GM18526 (cell line): ENCODE measurements around the gene CRIM1.

ENCODE experiments used
- POLR2A ChIP-seq: IDR thresholded peaks from 3 replicates; pipeline ENCODE4 v1.6.1; 2011; ENCODE audit not compliant: insufficient read length; ENCODE audit errors: extremely low read depth

Gene CRIM1

DNA sequence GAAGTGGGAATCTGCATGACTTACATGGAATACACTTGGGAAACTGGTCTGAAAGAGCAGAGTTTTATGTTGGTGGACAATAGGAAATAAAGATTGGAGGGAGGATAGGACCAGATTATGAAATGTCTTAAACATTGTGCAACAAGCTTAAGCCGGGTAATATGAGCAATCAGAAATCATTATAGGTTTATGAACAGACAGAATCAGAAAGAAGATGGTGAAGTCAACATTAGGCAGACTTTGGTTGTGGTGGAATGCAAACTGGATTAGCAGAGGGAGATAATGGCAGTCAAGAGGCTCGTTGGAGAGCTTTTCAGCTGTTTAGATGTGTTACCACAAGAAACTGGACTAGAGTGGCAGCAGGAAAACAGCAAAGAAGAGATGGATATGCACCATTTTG is 43.5 kb downstream of the CRIM1 start:
- no peak for TF ChIP-seq POLR2A

DNA sequence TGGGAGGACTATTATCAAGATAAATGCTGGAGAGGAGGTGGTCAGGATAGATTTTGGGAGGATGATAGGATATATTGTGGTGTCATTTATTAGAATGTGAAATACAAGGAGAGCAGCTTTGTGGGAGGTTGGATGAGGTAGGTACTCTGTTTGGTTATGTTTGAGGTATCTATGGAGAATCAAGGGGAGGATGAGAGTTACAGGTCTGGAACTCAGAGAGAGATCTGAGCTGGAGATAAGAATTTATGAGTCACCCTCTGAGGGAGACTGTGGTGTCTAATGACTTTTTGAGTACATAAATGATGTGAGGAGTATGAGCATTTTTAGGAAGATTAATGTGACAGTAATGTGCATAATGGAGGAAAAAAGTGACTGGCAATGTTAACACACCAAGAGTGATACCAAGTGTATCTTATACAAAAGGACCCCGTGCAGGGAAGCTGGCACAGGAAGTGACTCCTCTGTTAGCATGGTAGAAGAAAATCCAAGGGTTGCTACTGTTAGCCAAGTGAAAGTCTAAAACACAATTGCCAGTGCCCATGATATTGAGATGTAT is 48.2 kb downstream of the CRIM1 start:
- TF ChIP-seq POLR2A, result no peak

GRCh38 chr2:36404318-36404717 is 48.7 kb downstream of the CRIM1 start:
- no peak for TF ChIP-seq POLR2A

GRCh38 chr2:36404754-36405153 is 49.2 kb downstream of the CRIM1 start:
- no peak for TF ChIP-seq POLR2A

- no peak for TF ChIP-seq POLR2A
Observed at GRCh38 chr2:36405183-36405582, 49.6 kb downstream of the CRIM1 start.

DNA sequence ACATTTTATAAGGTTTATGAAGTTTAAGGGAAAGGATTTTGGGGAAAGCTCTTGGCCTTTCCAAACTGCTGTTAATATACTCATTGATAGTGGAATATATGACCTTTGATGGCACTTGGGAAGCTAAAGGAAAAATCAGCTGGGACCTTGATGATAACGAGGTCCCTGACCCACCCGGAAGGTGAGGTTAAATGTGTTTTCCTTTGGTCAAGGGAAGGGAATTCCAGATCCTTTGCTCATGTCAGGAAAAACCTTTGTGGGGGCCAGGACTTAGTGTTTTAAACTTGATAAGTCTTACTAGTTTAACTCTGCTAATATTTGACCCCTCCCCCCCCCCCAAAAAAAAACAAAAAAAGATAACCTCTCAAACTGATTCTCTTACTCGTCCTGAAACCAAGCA is 50.7 kb downstream of the CRIM1 start:
- TF ChIP-seq POLR2A, result no peak

GRCh38 chr2:36407413-36407812 is 51.8 kb downstream of the CRIM1 start:
- no peak for TF ChIP-seq POLR2A

GRCh38 chr2:36408198-36408703 is 52.7 kb downstream of the CRIM1 start:
- TF ChIP-seq POLR2A, result no peak

- no peak for TF ChIP-seq POLR2A
Observed at GRCh38 chr2:36409335-36409734, 53.8 kb downstream of the CRIM1 start.

GRCh38 chr2:36409935-36410334 is 54.4 kb downstream of the CRIM1 start:
- no peak for TF ChIP-seq POLR2A

DNA sequence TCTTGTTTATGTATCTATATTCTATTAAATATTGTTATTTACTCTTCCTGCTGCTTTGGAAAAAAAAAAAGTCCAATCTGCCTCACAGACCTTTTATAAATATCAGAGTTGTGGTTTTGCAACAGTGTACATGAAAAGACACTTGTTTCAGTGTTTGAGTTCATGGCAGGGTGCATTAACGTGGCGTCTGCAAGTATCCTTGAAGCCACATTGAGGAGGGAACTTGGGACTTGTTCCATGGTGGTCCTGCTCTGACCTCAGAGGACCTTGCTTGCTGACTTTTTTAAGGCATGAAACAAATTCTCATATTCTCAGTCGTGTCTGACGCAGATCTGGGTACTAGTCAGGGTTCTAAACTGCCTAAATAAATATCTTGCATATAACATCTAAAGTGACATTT is 55.1 kb downstream of the CRIM1 start:
- TF ChIP-seq POLR2A, result no peak

DNA sequence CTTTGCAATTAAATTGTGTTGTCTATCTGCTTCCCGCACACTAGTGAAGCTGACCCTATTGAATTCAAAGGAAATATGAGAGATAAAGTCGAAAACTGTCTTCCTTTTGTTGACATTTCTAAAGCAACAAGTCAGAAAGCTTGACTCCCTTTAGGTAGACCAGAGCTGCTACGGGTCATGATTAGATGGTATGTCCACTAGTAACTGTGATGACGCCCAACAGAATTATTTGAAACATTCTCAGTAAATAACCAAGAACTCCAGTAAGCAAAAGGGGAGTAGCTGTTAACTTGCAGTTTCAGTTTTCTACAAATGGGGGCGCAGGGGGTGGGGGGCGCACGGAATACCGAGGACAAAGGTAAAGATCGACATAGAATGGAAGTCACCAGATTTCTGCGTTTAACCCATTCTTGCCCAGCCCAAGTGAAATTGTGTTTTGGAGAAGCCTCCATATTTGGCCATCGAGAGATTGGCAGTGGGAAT is 56.4 kb downstream of the CRIM1 start:
- TF ChIP-seq POLR2A, result no peak

DNA sequence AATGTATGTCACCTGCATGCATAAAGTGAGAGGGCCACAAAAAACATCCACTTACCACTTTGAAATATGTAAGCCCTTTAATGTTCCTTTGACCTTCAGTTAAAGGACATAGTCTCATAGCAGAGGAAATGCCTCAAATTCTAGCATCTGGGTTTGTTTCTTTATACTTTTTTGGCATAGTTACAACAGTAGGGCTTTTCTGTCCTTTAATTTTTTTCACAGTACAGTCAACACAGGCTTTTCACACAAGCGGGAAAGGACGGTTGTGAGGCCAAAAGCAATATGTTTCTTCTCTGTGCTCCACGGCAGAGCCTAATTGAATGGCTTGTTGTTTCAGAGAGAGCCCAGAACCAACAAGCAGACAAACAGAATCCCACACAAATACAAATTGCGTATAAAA is 57.6 kb downstream of the CRIM1 start:
- TF ChIP-seq POLR2A, result no peak

DNA sequence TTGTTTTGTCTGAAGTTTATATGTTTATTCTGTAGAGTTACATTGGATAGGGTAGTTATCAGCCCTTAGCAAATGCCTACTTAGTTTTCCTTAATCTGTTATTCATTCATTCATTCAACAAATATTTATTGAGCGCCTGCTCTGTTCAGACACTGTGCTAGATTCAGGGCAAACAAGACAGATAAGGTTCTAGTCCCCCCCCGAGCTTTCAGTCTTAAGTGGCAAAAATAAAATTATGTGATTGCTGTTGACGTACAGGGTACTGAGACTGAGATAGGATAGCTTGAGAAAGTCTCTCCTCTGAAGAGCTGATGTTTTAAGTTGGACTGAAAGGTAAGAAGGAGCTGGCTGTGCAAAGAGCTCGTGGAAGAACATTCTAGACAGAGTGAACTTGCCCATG is 58.7 kb downstream of the CRIM1 start:
- TF ChIP-seq POLR2A, result no peak

DNA sequence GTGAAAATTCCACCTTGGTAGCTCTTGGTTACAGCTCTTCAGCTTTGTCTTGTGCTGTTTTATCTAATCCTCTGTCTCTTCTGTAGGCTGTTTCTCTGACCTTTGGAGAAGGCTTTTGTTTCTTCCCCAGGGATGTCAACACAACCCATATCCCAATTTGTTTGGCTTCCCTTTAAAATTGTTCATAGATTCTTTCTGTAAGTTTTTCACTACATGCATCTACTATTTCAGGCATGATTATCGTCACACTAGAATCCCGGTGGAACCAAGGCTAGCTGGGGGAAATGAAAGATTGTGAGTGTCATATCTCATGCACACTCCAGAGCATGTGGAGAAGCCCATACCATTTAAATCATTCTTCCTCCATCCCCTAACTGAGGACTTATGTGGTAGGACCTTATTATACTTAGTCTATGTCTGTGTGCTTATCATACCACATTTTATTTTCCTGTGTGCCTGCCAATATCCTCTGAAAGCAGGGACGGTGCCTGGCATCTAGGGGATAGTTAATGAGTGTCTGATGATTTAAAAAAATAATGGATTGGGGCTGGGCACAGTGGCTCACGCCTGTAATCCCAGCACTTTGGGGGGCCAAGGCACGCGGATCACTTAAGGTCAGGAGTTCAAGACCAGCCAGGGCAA is 59.9 kb downstream of the CRIM1 start:
- TF ChIP-seq POLR2A, result no peak

DNA sequence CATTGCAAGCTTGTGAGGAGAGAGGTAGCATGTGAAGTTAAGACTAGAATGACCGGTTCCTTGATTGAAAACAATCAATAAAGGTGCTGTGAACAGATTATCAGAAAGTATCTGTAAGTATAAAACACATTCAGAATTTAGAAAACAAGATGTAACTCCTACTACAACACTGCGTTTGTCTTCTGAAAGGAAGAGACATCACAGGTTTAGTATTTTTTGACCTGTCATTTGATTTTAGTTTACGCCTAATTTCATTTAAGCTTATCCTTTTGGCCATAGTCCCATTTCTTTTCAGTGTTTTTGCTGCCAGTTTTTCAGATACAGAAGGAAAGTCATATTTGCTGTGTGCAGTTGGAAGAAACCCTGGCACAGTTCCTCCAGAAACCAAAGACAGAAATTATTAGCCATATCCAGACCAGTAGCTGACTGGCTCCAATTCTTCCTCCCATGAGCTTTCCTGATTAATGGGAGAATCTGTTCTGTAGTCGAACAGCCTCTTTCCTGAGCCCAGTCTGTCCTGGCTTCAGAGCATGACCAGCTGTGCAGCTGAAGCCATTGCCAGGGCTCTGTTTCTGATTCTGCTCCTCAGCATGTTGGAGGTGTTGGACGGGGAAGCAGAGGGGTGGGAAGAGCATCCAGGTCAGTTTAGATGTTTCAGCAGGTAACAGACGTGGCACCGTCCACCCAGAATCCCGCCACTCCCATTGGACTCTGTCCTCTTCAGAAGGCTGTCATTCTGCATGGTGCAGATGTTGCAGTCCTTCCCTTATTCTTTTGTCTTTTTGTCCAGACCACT is 61.0 kb downstream of the CRIM1 start:
- no peak for TF ChIP-seq POLR2A
